GM12878 (cell line): Measurements from ENCODE around the gene NEK8. TPM values are rescaled to one million over a fixed set of nuclear protein-coding genes. Genes with fewer than 3 reads are reported as not detected.

ENCODE experiments used
- ATAC-seq: fragments of 200-7000 bp; cut with Tn5 transposase; 3 replicates; pipeline ENCODE4 v1.9.1; 2020; ENCODE audit warnings: mild to moderate bottlenecking, moderate library complexity
- BruUV-seq: library from RNA; stranded (reverse); fragments of 400-500 nt; replicated peaks from 2 replicates; lab custom pipeline; 2021; lab: Mats Ljungman, UMichigan
- CTCF ChIA-PET: fragments of 300-600 bp; sonication (Branson Sonifier 250); formaldehyde crosslinking; extraction: SDS; loops from one replicate; lab custom pipeline; 2021; ENCODE audit warnings: inconsistent platforms; lab: Yijun Ruan, JAX
- POLR2A ChIA-PET: fragments of 350-600 bp; formaldehyde crosslinking; extraction: SDS; loops from one replicate; lab custom pipeline; 2021; ENCODE audit warnings: inconsistent platforms; lab: Charles Lee
- RAD21 ChIA-PET: fragments of 300-600 bp; sonication (Branson Sonifier 250); formaldehyde crosslinking; loops from one replicate; lab custom pipeline; 2023; ENCODE audit warnings: antibody characterized with exemption; ENCODE audit not compliant: unreplicated experiment; lab: Charles Lee
- SMC1A ChIA-PET: fragments of 300-600 bp; sonication (Branson Sonifier 250); formaldehyde crosslinking; loops from one replicate; lab custom pipeline; 2023; ENCODE audit not compliant: unreplicated experiment, uncharacterized antibody; lab: Charles Lee
- DNase-seq: peaks from one replicate; pipeline ENCODE4 v3.0.0-alpha.2; 2011; ENCODE audit warnings: low read depth, low spot score
- FAIRE-seq: peaks from 3 replicates; lab custom pipeline; 2011; peaks lifted over from hg19 to GRCh38; lab: Jason Lieb, UNC
- H2AFZ ChIP-seq: 2 replicates; pipeline ENCODE4 v1.6.0; 2011; ENCODE audit warnings: low read depth, low read length, control low read depth; ENCODE audit not compliant: control insufficient read depth
- H3K27ac ChIP-seq: 2 replicates; pipeline ENCODE4 v1.5.1; 2011; ENCODE audit warnings: control low read depth; ENCODE audit not compliant: control insufficient read depth, insufficient read depth
- H3K27me3 ChIP-seq, 2 experiments: replicated peaks in 1 of 2; 2 replicates each; pipeline versions ENCODE4 v1.6.0 to v1.6.1; 2011; ENCODE audit warnings: low read length in 1 of 2; ENCODE audit not compliant: control insufficient read depth in 2 of 2, insufficient read depth in 2 of 2
- H3K36me3 ChIP-seq, 2 experiments: 2 replicates each; pipeline ENCODE4 v1.5.1; 2011; ENCODE audit warnings: low read length in 1 of 2; ENCODE audit not compliant: control insufficient read depth in 2 of 2, insufficient read depth in 2 of 2
- H3K4me1 ChIP-seq: 2 replicates; pipeline ENCODE4 v1.6.1; 2011; ENCODE audit warnings: mild to moderate bottlenecking, low read length, moderate library complexity, mixed read lengths; ENCODE audit not compliant: control insufficient read depth, insufficient read depth
- H3K4me2 ChIP-seq: 2 replicates; pipeline ENCODE4 v1.6.0; 2011; ENCODE audit warnings: control low read depth; ENCODE audit not compliant: control insufficient read depth, insufficient read depth
- H3K4me3 ChIP-seq: fragments of 200-600 bp; sonication (generic); 2 replicates; pipeline ENCODE4 v1.5.1; 2016
- H3K79me2 ChIP-seq: 2 replicates; pipeline ENCODE4 v1.6.0; 2011; ENCODE audit warnings: low read length; ENCODE audit not compliant: control insufficient read depth, insufficient read depth
- H3K9ac ChIP-seq: 2 replicates; pipeline ENCODE4 v1.8.0; 2011; ENCODE audit warnings: low read length, control low read depth, mixed read lengths; ENCODE audit not compliant: control insufficient read depth, insufficient read depth
- H3K9me3 ChIP-seq: replicated peaks from 3 replicates; pipeline ENCODE4 v1.5.1; 2011; ENCODE audit warnings: mild to moderate bottlenecking, low read length; ENCODE audit not compliant: control insufficient read depth, insufficient read depth
- H4K20me1 ChIP-seq: 2 replicates; pipeline ENCODE4 v1.6.0; 2011; ENCODE audit not compliant: control insufficient read depth, insufficient read depth
- POLR2A ChIP-seq: IDR thresholded peaks from 2 replicates; pipeline ENCODE4 v1.6.1; 2011; ENCODE audit warnings: low read depth, mild to moderate bottlenecking, low read length
- POLR2AphosphoS5 ChIP-seq: IDR thresholded peaks from 2 replicates; pipeline ENCODE4 v1.6.1; 2011; ENCODE audit warnings: mild to moderate bottlenecking, low read length, inconsistent platforms
- REST ChIP-seq: IDR thresholded peaks from 2 replicates; pipeline ENCODE4 v1.6.1; 2012; ENCODE audit warnings: mild to moderate bottlenecking, low read depth, low read length
- WGBS: methylation state at CpG from one replicate; pipeline ENCODE4 v1.1.6; 2016; ENCODE audit warnings: low lambda C conversion rate; ENCODE audit not compliant: insufficient replicate concordance, insufficient coverage; ENCODE audit errors: missing lambda C conversion rate; 5-methylcytosine and 5-hydroxymethylcytosine counted together
- in situ Hi-C: fragments of 300-500 bp; cut with MboI; formaldehyde crosslinking; loops from 9 replicates; pipeline ENCODE4 v1.14.3; 2018; ENCODE audit warnings: mixed read lengths
- intact Hi-C: fragments of 100-400 bp; cut with micrococcal nuclease; formaldehyde crosslinking; loops from one replicate; pipeline ENCODE4 v1.14.2; 2022; ENCODE audit not compliant: unreplicated experiment
- polyA plus RNA-seq, 11 experiments: library from polyadenylated mRNA; depleted of rRNA in 4 of 11; unstranded in 6 of 11; stranded (reverse) in 5 of 11; fragments of >200 nt; fragmentation: Nextera tagmentation in 4 of 11; fragmentation: Illumina TruSeq in 1 of 11; extraction: Ambion mirVana in 4 of 11; extraction: Trizol in 1 of 11; gene quantifications; 1 replicate in 1 of 11; 2 replicates in 10 of 11; pipeline versions ENCODE4 v1.2.1 to v1.2.3, GENCODE V29; 2011 to 2016; ENCODE audit warnings: inconsistent platforms in 2 of 11, missing spikeins in 2 of 11, low read depth in 1 of 11
- total RNA-seq, 4 experiments: library from RNA; depleted of rRNA in 3 of 4; stranded (reverse); fragments of >200 nt in 3 of 4; fragmentation: Illumina TruSeq in 1 of 4; extraction: Trizol in 1 of 4; gene quantifications; 2 replicates each; pipeline versions ENCODE4 v1.2.1 to v1.2.3, GENCODE V29; 2013 to 2021

NEK8 gene
- total and polyA plus RNA-seq, 10 of the 15 experiments (the other 5 are each of a cell fraction or from before 2014, with no cell fraction given), result 2.3 to 14.3 (median 9.4) TPM

- POLR2A ChIA-PET, result interaction anchor here (0.6 to 15.2 kb wide), 5 partner anchors 24 to 198 kb away, joined by 3 to 485 read pairs (median 3); partner anchors contain the start of genes NEK8, RPL23A and TLCD1
- Histone ChIP-seq H3K4me1 (peaks cover 19% of the 10 kb centered on the region), H3K27ac (no peak overlapping the region), H3K9ac (no peak overlapping the region), H4K20me1 (peaks cover 11% of the 10 kb centered on the region), H3K36me3 (peaks cover 28 to 30% of the 10 kb centered on the region in 2 experiments), H3K79me2 (peaks cover 39% of the 10 kb centered on the region), H3K4me2 (no peak overlapping the region), H3K9me3 (no peaks in the 10 kb centered on the region), H2AFZ (no peak overlapping the region), H3K27me3 (no peaks in the 10 kb centered on the region), H3K4me3 (no peak overlapping the region)
- FAIRE-seq, result no peak
- RAD21 ChIA-PET, result interaction anchor here (1.0 to 17.4 kb wide), 7 partner anchors 12 to 202 kb away, joined by 3 to 375 read pairs (median 4); partner anchors contain the start of genes NEK8, PROCA1 and TLCD1
- no TSS peak for BruUV-seq
- SMC1A ChIA-PET, result interaction anchor here (0.7 to 17.8 kb wide), 8 partner anchors 10 to 174 kb away, joined by 3 to 326 read pairs (median 3); partner anchors contain the start of genes NEK8 and TLCD1
- intact Hi-C loops, result no loop called here
- in situ Hi-C loops, result no loop called here
- 99% methylated on average over 10 of the region's 10 CpGs for WGBS
- DNase-seq, result no peak
- TF ChIP-seq POLR2AphosphoS5 (0 out of 2 replicates have a peak, but pooled peaks have one; percentile 57), POLR2A (peak; percentile 51), REST (no peak)
- CTCF ChIA-PET, result interaction anchor here (0.7 to 10.0 kb wide), 12 partner anchors 10 to 202 kb away, joined by 3 to 394 read pairs (median 6); partner anchors contain the start of genes DHRS13, NEK8, RPL23A and TLCD1
- ATAC-seq, result no peak
These were observed 23.2 kb downstream of the NEK8 start for GRCh38 chr17:28751600-28752366.
